Keratinocyte (primary cell): ENCODE results near the gene DRP2. TPM values are rescaled to one million over a fixed set of nuclear protein-coding genes. Genes with fewer than 3 reads are reported as not detected.

ENCODE experiments used
- DNase-seq: peaks from one replicate; pipeline ENCODE4 v3.0.0-alpha.2; 2011; ENCODE audit warnings: low read depth, missing footprints, low spot score
- FAIRE-seq: peaks from 2 replicates; lab custom pipeline; 2011; peaks lifted over from hg19 to GRCh38; lab: Jason Lieb, UNC
- H2AFZ ChIP-seq: 2 replicates; pipeline ENCODE4 v1.6.0; 2012; ENCODE audit warnings: low read length, control low read depth, inconsistent platforms; ENCODE audit not compliant: control insufficient read depth
- H3K27ac ChIP-seq: 2 replicates; pipeline ENCODE4 v1.5.1; 2011; ENCODE audit warnings: low read length; ENCODE audit not compliant: control insufficient read depth, insufficient read depth
- H3K27me3 ChIP-seq: 3 replicates; pipeline ENCODE4 v1.6.0; 2011; ENCODE audit warnings: low read length; ENCODE audit not compliant: control insufficient read depth, insufficient read depth; ENCODE audit errors: extremely low read depth
- H3K36me3 ChIP-seq, 2 experiments: 2 replicates in 1 of 2; 3 replicates in 1 of 2; pipeline ENCODE4 v1.5.1; 2011; ENCODE audit warnings: low read length in 2 of 2, mild to moderate bottlenecking in 1 of 2; ENCODE audit not compliant: control insufficient read depth in 2 of 2, insufficient read depth in 2 of 2; ENCODE audit errors: extremely low read depth in 1 of 2
- H3K4me1 ChIP-seq: 3 replicates; pipeline ENCODE4 v1.5.1; 2011; ENCODE audit warnings: low read length; ENCODE audit not compliant: control insufficient read depth, insufficient read depth; ENCODE audit errors: extremely low read depth
- H3K4me2 ChIP-seq: 3 replicates; pipeline ENCODE4 v1.6.0; 2011; ENCODE audit warnings: low read depth, low read length; ENCODE audit not compliant: control insufficient read depth, insufficient read depth; ENCODE audit errors: extremely low read depth
- H3K4me3 ChIP-seq, 3 experiments: fragments of 200-600 bp in 1 of 3; sonication (generic) in 1 of 3; 2 replicates in 2 of 3; 3 replicates in 1 of 3; pipeline ENCODE4 v1.5.1; 2011 to 2016; ENCODE audit warnings: low read length in 3 of 3, mild to moderate bottlenecking in 3 of 3, control low read depth in 2 of 3, inconsistent platforms in 1 of 3, low read depth in 1 of 3, mixed read lengths in 1 of 3, mixed run types in 1 of 3, moderate library complexity in 1 of 3; ENCODE audit not compliant: control insufficient read depth in 2 of 3, insufficient read depth in 2 of 3; ENCODE audit errors: extremely low read depth in 1 of 3
- H3K79me2 ChIP-seq: 2 replicates; pipeline ENCODE4 v1.6.0; 2012; ENCODE audit warnings: low read length; ENCODE audit not compliant: control insufficient read depth, insufficient read depth
- H3K9ac ChIP-seq: 3 replicates; pipeline ENCODE4 v1.6.0; 2011; ENCODE audit warnings: low read length; ENCODE audit not compliant: control insufficient read depth, insufficient read depth; ENCODE audit errors: extremely low read depth
- H3K9me1 ChIP-seq: 3 replicates; pipeline ENCODE4 v1.6.0; 2011; ENCODE audit warnings: low read length; ENCODE audit not compliant: control insufficient read depth, insufficient read depth; ENCODE audit errors: extremely low read depth
- H3K9me3 ChIP-seq: 2 replicates; pipeline ENCODE4 v1.5.1; 2012; ENCODE audit warnings: low read depth, low read length; ENCODE audit not compliant: control insufficient read depth
- H4K20me1 ChIP-seq: 3 replicates; pipeline ENCODE4 v1.6.0; 2011; ENCODE audit warnings: low read length; ENCODE audit not compliant: control insufficient read depth, insufficient read depth; ENCODE audit errors: extremely low read depth
- CTCF ChIP-seq, 3 experiments: IDR thresholded peaks in 1 of 3; conservative IDR thresholded peaks in 1 of 3; optimal IDR thresholded peaks in 1 of 3; 2 replicates in 2 of 3; 3 replicates in 1 of 3; pipeline versions ENCODE3 to v1.5.1; 2011; ENCODE audit warnings: low read length in 3 of 3, mild to moderate bottlenecking in 3 of 3, moderate library complexity in 2 of 3, control low read depth in 1 of 3, inconsistent platforms in 1 of 3; ENCODE audit not compliant: insufficient read depth in 2 of 3; ENCODE audit errors: extremely low read depth in 1 of 3
- EZH2 ChIP-seq: IDR thresholded peaks from one replicate; pipeline ENCODE4 v1.6.1; 2012; ENCODE audit warnings: inconsistent platforms, mild to moderate bottlenecking, low read length, moderate library complexity
- dilution Hi-C: fragments of 300-500 bp; cut with MboI; formaldehyde crosslinking; loops from one replicate; pipeline ENCODE4 v1.7.0; 2020; ENCODE audit warnings: low sequenced_read_pairs; ENCODE audit not compliant: extremely low pct_ligation_motif_present
- polyA plus RNA-seq, 5 experiments: library from polyadenylated mRNA; depleted of rRNA in 3 of 5; stranded (reverse) in 3 of 5; stranded (forward) in 1 of 5; unstranded in 1 of 5; fragments of >200 nt; gene quantifications; 1 replicate in 1 of 5; 2 replicates in 3 of 5; 3 replicates in 1 of 5; pipeline versions ENCODE4 v1.2.1 to v1.2.3, GENCODE V29; 2011 to 2012; ENCODE audit warnings: missing spikeins in 2 of 5, low read depth in 1 of 5, low replicate concordance in 1 of 5

Gene DRP2
- polyA plus RNA-seq, 1 donor (not counting 4 experiments of a cell fraction or from before 2014, with no cell fraction given), result 0.08 TPM

- no peaks in the 10 kb centered on the region for H4K20me1 ChIP-seq
- dilution Hi-C loops, result no loop called here
- no peak for TF ChIP-seq CTCF (optimal IDR thresholded peaks at IDR 0.05 in 1 of 3, IDR thresholded peaks at IDR 0.05 in 1 of 3, conservative IDR thresholded peaks at IDR 0.05 in 1 of 3; ENCODE audit: extremely low read depth in 1 of 3, insufficient read depth in 2 of 3, low read length in 3 of 3)
- no peak for TF ChIP-seq EZH2
- no peaks in the 10 kb centered on the region for H3K36me3 ChIP-seq
- no peak overlapping the region for H3K4me2 ChIP-seq
- no peaks in the 10 kb centered on the region for H3K79me2 ChIP-seq
- H3K9ac ChIP-seq, result no peak overlapping the region
- H3K27me3 ChIP-seq, result no peaks in the 10 kb centered on the region
- no peak for DNase-seq
- H3K27ac ChIP-seq, result no peak overlapping the region
- H3K4me1 ChIP-seq, result no peaks in the 10 kb centered on the region
- no peaks in the 10 kb centered on the region for H3K9me1 ChIP-seq
- no peaks in the 10 kb centered on the region for H3K9me3 ChIP-seq
- H2AFZ ChIP-seq, result no peak overlapping the region
- H3K4me3 ChIP-seq, result no peak overlapping the region
- FAIRE-seq, result no peak
Observed at GRCh38 chrX:101210630-101211029, 9.0 kb upstream of the DRP2 start.

- Histone ChIP-seq H3K9me3 (no peaks in the 10 kb centered on the region), H3K36me3 (no peaks in the 10 kb centered on the region), H3K9me1 (no peaks in the 10 kb centered on the region), H3K27me3 (no peaks in the 10 kb centered on the region), H3K9ac (no peak overlapping the region), H3K4me1 (no peaks in the 10 kb centered on the region), H3K4me3 (no peak overlapping the region), H2AFZ (no peak overlapping the region), H3K4me2 (no peak overlapping the region), H4K20me1 (no peaks in the 10 kb centered on the region), H3K27ac (no peak overlapping the region), H3K79me2 (no peaks in the 10 kb centered on the region)
- FAIRE-seq, result no peak
- TF ChIP-seq CTCF (optimal IDR thresholded peaks at IDR 0.05 in 1 of 3, IDR thresholded peaks at IDR 0.05 in 1 of 3, conservative IDR thresholded peaks at IDR 0.05 in 1 of 3; ENCODE audit: extremely low read depth in 1 of 3, insufficient read depth in 2 of 3, low read length in 3 of 3) (no peak), EZH2 (no peak)
- DNase-seq, result no peak
- dilution Hi-C loops, result no loop called here
Observed at GRCh38 chrX:101217689-101218088, 1.9 kb upstream of the DRP2 start.
